OCI-LY1 (cell line): ENCODE results near the gene MYO3B.

ENCODE experiments used
- H2AFZ ChIP-seq: fragments of 200-600 bp; sonication (generic), shearing (Covaris generic); 2 replicates; pipeline ENCODE4 v1.6.0; 2014; ENCODE audit warnings: antibody characterized with exemption, mild to moderate bottlenecking, low read length
- H3F3A ChIP-seq: fragments of 200-600 bp; sonication (generic), shearing (Covaris generic); 2 replicates; pipeline ENCODE4 v1.6.0; 2014; ENCODE audit warnings: mild to moderate bottlenecking, antibody characterized with exemption, low read length, moderate library complexity; ENCODE audit not compliant: insufficient read depth
- H3K27ac ChIP-seq: fragments of 200-600 bp; sonication (generic); 2 replicates; pipeline ENCODE4 v1.5.1; 2014; ENCODE audit warnings: low read length, mixed run types, mild to moderate bottlenecking, low read depth; ENCODE audit not compliant: poor library complexity, severe bottlenecking
- H3K27me3 ChIP-seq: fragments of 200-600 bp; sonication (generic); 2 replicates; pipeline ENCODE4 v1.6.0; 2014; ENCODE audit warnings: antibody characterized with exemption, mild to moderate bottlenecking, low read length, moderate library complexity; ENCODE audit not compliant: insufficient read depth
- H3K36me3 ChIP-seq: fragments of 200-600 bp; sonication (generic); 2 replicates; pipeline ENCODE4 v1.6.1; 2014; ENCODE audit warnings: mild to moderate bottlenecking, antibody characterized with exemption, low read length, moderate library complexity, mixed read lengths; ENCODE audit not compliant: insufficient read depth
- H3K4me1 ChIP-seq: fragments of 200-600 bp; sonication (generic); 2 replicates; pipeline ENCODE4 v1.5.1; 2014; ENCODE audit warnings: mild to moderate bottlenecking, low read length, moderate library complexity; ENCODE audit not compliant: insufficient read depth, severe bottlenecking
- H3K4me2 ChIP-seq: fragments of 200-600 bp; sonication (generic), shearing (Covaris generic); 2 replicates; pipeline ENCODE4 v1.6.1; 2014; ENCODE audit warnings: low read length
- H3K4me3 ChIP-seq: fragments of 200-600 bp; sonication (generic); 2 replicates; pipeline ENCODE4 v1.5.1; 2014; ENCODE audit warnings: low read length, low read depth, mild to moderate bottlenecking, mixed read lengths; ENCODE audit not compliant: poor library complexity, severe bottlenecking
- H3K79me2 ChIP-seq: fragments of 200-600 bp; shearing (Covaris generic); 2 replicates; pipeline ENCODE4 v1.6.1; 2016; ENCODE audit warnings: mixed run types, low read length, mixed read lengths; ENCODE audit not compliant: insufficient read depth
- H3K9ac ChIP-seq: fragments of 200-600 bp; sonication (generic), shearing (Covaris generic); 2 replicates; pipeline ENCODE4 v1.6.1; 2014; ENCODE audit warnings: mild to moderate bottlenecking, low read length, mixed read lengths
- H3K9me2 ChIP-seq: fragments of 200-600 bp; sonication (generic), shearing (Covaris generic); 2 replicates; pipeline ENCODE4 v1.6.1; 2014; ENCODE audit warnings: low read depth, mild to moderate bottlenecking, low read length, mixed read lengths
- H3K9me3 ChIP-seq: fragments of 200-600 bp; shearing (Covaris generic); 2 replicates; pipeline ENCODE4 v1.6.1; 2014; ENCODE audit warnings: low read length, mixed read lengths
- H4K20me1 ChIP-seq: fragments of 200-600 bp; sonication (generic), shearing (Covaris generic); 2 replicates; pipeline ENCODE4 v1.6.0; 2016; ENCODE audit warnings: mild to moderate bottlenecking, low read length; ENCODE audit not compliant: insufficient read depth
- EZH2 ChIP-seq: fragments of 200-600 bp; sonication (generic), shearing (Covaris generic); IDR thresholded peaks from 2 replicates; pipeline ENCODE4 v1.8.0; 2017; ENCODE audit warnings: borderline replicate concordance, mixed run types, mild to moderate bottlenecking, antibody characterized with exemption, low read length, moderate library complexity, mixed read lengths
- TF ChIP-seq, protein P1 (sequence below): fragments of 200-600 bp; sonication (generic), shearing (Covaris generic); IDR thresholded peaks from 2 replicates; pipeline ENCODE4 v1.5.1; 2017; ENCODE audit warnings: mild to moderate bottlenecking, antibody characterized with exemption, low read length, moderate library complexity, mixed read lengths

The MYO3B gene

DNA sequence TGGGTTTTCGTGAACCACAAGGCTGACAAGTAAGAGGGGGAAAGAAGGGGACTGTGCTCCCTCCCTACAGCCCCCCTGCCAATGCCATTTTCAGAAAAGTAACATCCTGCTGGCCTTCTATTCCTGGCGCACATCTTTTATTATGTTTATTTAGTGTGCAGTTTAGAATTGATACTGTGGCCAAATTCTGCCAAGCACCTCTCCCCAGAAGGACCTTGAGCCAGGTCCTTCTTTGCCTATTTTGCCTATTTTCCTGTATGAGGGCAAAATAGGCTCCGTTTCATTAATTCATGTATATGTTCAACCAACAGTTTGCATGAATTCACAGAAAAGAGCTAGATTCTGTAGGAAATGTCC lies 136.0 kb downstream of the MYO3B start:
- no peaks in the 10 kb centered on the region for H4K20me1 ChIP-seq

DNA sequence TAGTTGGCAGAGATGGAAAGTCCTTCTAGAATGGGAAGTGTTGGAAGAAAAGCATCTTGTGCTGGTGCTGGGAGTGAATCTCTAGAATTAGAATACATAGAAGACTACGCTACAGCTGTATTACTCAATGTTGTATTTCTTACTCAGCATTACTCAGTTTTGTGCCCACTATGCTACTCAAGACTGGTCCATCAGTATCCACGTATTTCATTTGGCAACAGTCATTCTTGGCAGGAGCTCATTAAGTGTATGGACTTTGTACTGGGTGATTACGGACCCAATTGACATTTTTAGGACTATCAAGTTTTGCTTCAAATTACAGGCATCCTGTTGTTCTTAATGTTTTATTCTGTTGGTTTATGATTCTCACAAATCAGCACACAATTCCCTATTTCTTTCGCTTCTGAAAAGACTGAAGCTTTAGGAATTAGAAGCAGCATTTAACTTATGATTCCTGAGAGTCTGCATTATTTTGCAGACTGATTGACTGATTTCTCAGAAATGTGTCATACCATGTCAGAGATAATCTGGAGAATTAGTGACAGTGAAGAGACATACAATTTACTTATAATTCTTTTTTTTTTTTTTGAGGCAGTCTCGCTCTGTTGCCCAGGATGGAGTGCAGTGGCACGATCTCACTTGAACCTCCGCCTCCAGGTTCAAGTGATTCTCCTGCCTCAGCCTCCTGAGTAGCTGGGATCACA lies 136.9 kb downstream of the MYO3B start:
- Histone ChIP-seq H3K9me3 (no peaks in the 10 kb centered on the region), H3F3A (no peaks in the 10 kb centered on the region), H3K4me2 (no peak overlapping the region), H4K20me1 (no peaks in the 10 kb centered on the region), H3K27ac (no peak overlapping the region), H3K27me3 (no peaks in the 10 kb centered on the region), H3K79me2 (no peaks in the 10 kb centered on the region), H3K4me1 (no peaks in the 10 kb centered on the region), H3K36me3 (no peaks in the 10 kb centered on the region), H2AFZ (no peak overlapping the region), H3K4me3 (no peak overlapping the region), H3K9me2 (no peaks in the 10 kb centered on the region), H3K9ac (no peak overlapping the region)
- TF ChIP-seq, protein P1, sequence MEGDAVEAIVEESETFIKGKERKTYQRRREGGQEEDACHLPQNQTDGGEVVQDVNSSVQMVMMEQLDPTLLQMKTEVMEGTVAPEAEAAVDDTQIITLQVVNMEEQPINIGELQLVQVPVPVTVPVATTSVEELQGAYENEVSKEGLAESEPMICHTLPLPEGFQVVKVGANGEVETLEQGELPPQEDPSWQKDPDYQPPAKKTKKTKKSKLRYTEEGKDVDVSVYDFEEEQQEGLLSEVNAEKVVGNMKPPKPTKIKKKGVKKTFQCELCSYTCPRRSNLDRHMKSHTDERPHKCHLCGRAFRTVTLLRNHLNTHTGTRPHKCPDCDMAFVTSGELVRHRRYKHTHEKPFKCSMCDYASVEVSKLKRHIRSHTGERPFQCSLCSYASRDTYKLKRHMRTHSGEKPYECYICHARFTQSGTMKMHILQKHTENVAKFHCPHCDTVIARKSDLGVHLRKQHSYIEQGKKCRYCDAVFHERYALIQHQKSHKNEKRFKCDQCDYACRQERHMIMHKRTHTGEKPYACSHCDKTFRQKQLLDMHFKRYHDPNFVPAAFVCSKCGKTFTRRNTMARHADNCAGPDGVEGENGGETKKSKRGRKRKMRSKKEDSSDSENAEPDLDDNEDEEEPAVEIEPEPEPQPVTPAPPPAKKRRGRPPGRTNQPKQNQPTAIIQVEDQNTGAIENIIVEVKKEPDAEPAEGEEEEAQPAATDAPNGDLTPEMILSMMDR = no peak
- TF ChIP-seq EZH2 = no peak

More for the DNA sequence above, 136.0 kb downstream of the MYO3B start:
- no peak for TF ChIP-seq EZH2
- TF ChIP-seq, protein P1 = no peak
- no peak overlapping the region for H3K4me3 ChIP-seq
- no peaks in the 10 kb centered on the region for H3K9me2 ChIP-seq
- H3K79me2 ChIP-seq = no peaks in the 10 kb centered on the region
- H2AFZ ChIP-seq = no peak overlapping the region
- H3K27me3 ChIP-seq = no peaks in the 10 kb centered on the region
- H3K9ac ChIP-seq = no peak overlapping the region
- no peaks in the 10 kb centered on the region for H3K9me3 ChIP-seq
- no peaks in the 10 kb centered on the region for H3K4me1 ChIP-seq
- H3K4me2 ChIP-seq = no peak overlapping the region
- no peak overlapping the region for H3K27ac ChIP-seq
- H3F3A ChIP-seq = no peaks in the 10 kb centered on the region
- H3K36me3 ChIP-seq = no peaks in the 10 kb centered on the region

DNA sequence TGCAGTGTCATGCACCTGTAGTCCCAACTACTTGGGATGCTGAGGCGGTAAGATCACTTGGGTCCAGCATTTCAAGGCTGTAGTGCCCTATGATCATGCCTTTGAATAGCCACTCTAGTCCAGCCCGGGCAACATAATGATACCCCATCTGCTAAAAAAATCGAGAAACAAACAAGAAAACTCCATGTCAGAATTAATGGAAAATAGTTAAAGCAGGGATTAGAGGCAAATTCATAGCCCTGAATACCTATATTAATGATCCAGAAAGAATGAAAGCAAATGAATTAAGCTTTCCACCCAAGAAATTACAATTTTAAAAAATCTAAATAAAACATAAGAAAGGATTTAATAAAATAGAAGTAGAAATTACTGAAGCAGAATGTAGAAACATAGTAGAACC lies 143.0 kb downstream of the MYO3B start:
- H3K79me2 ChIP-seq = no peaks in the 10 kb centered on the region
- no peaks in the 10 kb centered on the region for H4K20me1 ChIP-seq
- no peak overlapping the region for H3K27ac ChIP-seq
- no peak overlapping the region for H2AFZ ChIP-seq
- TF ChIP-seq, protein P1 = no peak
- no peak for TF ChIP-seq EZH2
- peaks cover 3% of the 10 kb centered on the region for H3K9me3 ChIP-seq
- no peaks in the 10 kb centered on the region for H3K36me3 ChIP-seq
- no peak overlapping the region for H3K4me2 ChIP-seq
- H3K4me3 ChIP-seq = no peak overlapping the region
- H3K27me3 ChIP-seq = no peaks in the 10 kb centered on the region
- peaks cover 32% of the 10 kb centered on the region for H3K4me1 ChIP-seq
- no peaks in the 10 kb centered on the region for H3F3A ChIP-seq
- H3K9me2 ChIP-seq = no peaks in the 10 kb centered on the region
- no peak overlapping the region for H3K9ac ChIP-seq
